ENCODE measurements around the gene TMEM214. TPM values are rescaled to one million over a fixed set of nuclear protein-coding genes. Genes with fewer than 3 reads are reported as not detected.
A peak's percentile ranks its signal among the peaks of the same experiment; 100 is the strongest.

The TMEM214 gene
- polyA plus RNA-seq, 1 donor (not counting 4 experiments of a cell fraction or from before 2014, with no cell fraction given), result 38.0 TPM

GRCh38 chr2:27042985-27043634 lies 10.3 kb downstream of the TMEM214 start:
- DNase-seq (ENCODE audit: low read depth, low spot score) (no peak), FAIRE-seq (no peak)
- H3K36me3 ChIP-seq (ENCODE audit: control insufficient read depth in 2 of 2, extremely low read depth in 1 of 2, insufficient read depth in 2 of 2, low read length in 2 of 2), result peaks cover 28 to 29% of the 10 kb centered on the region in 2 experiments
- no peaks in the 10 kb centered on the region for H3K27me3 ChIP-seq (ENCODE audit: control insufficient read depth, extremely low read depth, insufficient read depth, low read length)
- H3K9me1 ChIP-seq (ENCODE audit: control insufficient read depth, extremely low read depth, insufficient read depth, low read length), result no peaks in the 10 kb centered on the region
- H3K4me1 ChIP-seq (ENCODE audit: control insufficient read depth, extremely low read depth, insufficient read depth, low read length), result no peaks in the 10 kb centered on the region
- no peaks in the 10 kb centered on the region for H3K79me2 ChIP-seq (ENCODE audit: control insufficient read depth, insufficient read depth, low read length)
- H3K9me3 ChIP-seq (ENCODE audit: control insufficient read depth, low read depth, low read length), result no peaks in the 10 kb centered on the region
- H2AFZ ChIP-seq (ENCODE audit: control insufficient read depth, low read length), result no peak overlapping the region
- no peak for TF ChIP-seq CTCF (optimal IDR thresholded peaks at IDR 0.05 in 1 of 3, IDR thresholded peaks at IDR 0.05 in 1 of 3, conservative IDR thresholded peaks at IDR 0.05 in 1 of 3; ENCODE audit: extremely low read depth in 1 of 3, insufficient read depth in 2 of 3, low read length in 3 of 3)
- TF ChIP-seq EZH2 (IDR thresholded peaks at IDR 0.05; ENCODE audit: low read length), result no peak
- no peak overlapping the region for H3K9ac ChIP-seq (ENCODE audit: control insufficient read depth, extremely low read depth, insufficient read depth, low read length)
- H3K4me2 ChIP-seq (ENCODE audit: control insufficient read depth, extremely low read depth, insufficient read depth, low read depth, low read length), result no peak overlapping the region
- dilution Hi-C loops (cut with MboI; ENCODE audit: extremely low pct_ligation_motif_present, low sequenced_read_pairs), result no loop called here
- no peak overlapping the region for H3K27ac ChIP-seq (ENCODE audit: control insufficient read depth, insufficient read depth, low read length)
- H4K20me1 ChIP-seq (ENCODE audit: control insufficient read depth, extremely low read depth, insufficient read depth, low read length), result peaks cover 2% of the 10 kb centered on the region
- no peak overlapping the region for H3K4me3 ChIP-seq (ENCODE audit: control insufficient read depth in 2 of 3, extremely low read depth in 1 of 3, insufficient read depth in 2 of 3, low read depth in 1 of 3, low read length in 3 of 3)

GRCh38 chr2:27049422-27050280 lies 16.9 kb downstream of the TMEM214 start:
- FAIRE-seq, result no peak
- Histone ChIP-seq H2AFZ (ENCODE audit: control insufficient read depth, low read length) (peak overlapping the region; percentile 92), H4K20me1 (ENCODE audit: control insufficient read depth, extremely low read depth, insufficient read depth, low read length) (no peaks in the 10 kb centered on the region)

More at GRCh38 chr2:27049422-27050280, 16.9 kb downstream of the TMEM214 start:
- H3K9ac ChIP-seq (ENCODE audit: control insufficient read depth, extremely low read depth, insufficient read depth, low read length), result peak overlapping the region; percentile 77
- H3K9me3 ChIP-seq (ENCODE audit: control insufficient read depth, low read depth, low read length), result no peaks in the 10 kb centered on the region
- H3K36me3 ChIP-seq (ENCODE audit: control insufficient read depth in 2 of 2, extremely low read depth in 1 of 2, insufficient read depth in 2 of 2, low read length in 2 of 2), result peaks cover 0 to 7% of the 10 kb centered on the region in 2 experiments
- no peaks in the 10 kb centered on the region for H3K79me2 ChIP-seq (ENCODE audit: control insufficient read depth, insufficient read depth, low read length)
- peak overlapping the region; percentile 54 to 94 (median 87) for H3K4me3 ChIP-seq (ENCODE audit: control insufficient read depth in 2 of 3, extremely low read depth in 1 of 3, insufficient read depth in 2 of 3, low read depth in 1 of 3, low read length in 3 of 3)
- no peaks in the 10 kb centered on the region for H3K9me1 ChIP-seq (ENCODE audit: control insufficient read depth, extremely low read depth, insufficient read depth, low read length)
- H3K4me2 ChIP-seq (ENCODE audit: control insufficient read depth, extremely low read depth, insufficient read depth, low read depth, low read length), result peak overlapping the region; percentile 98
- H3K27ac ChIP-seq (ENCODE audit: control insufficient read depth, insufficient read depth, low read length), result peak overlapping the region; percentile 53
- H3K4me1 ChIP-seq (ENCODE audit: control insufficient read depth, extremely low read depth, insufficient read depth, low read length), result peaks cover 9% of the 10 kb centered on the region
- no peaks in the 10 kb centered on the region for H3K27me3 ChIP-seq (ENCODE audit: control insufficient read depth, extremely low read depth, insufficient read depth, low read length)
- no peak for DNase-seq (ENCODE audit: low read depth, low spot score)
- TF ChIP-seq CTCF (optimal IDR thresholded peaks at IDR 0.05 in 1 of 3, IDR thresholded peaks at IDR 0.05 in 1 of 3, conservative IDR thresholded peaks at IDR 0.05 in 1 of 3; ENCODE audit: extremely low read depth in 1 of 3, insufficient read depth in 2 of 3, low read length in 3 of 3) (no peak), EZH2 (IDR thresholded peaks at IDR 0.05; ENCODE audit: low read length) (no peak)
- dilution Hi-C loops (cut with MboI; ENCODE audit: extremely low pct_ligation_motif_present, low sequenced_read_pairs), result no loop called here
